Activated CD4-positive, alpha-beta T cell treated with anti-CD3 and anti-CD28 coated beads for 48 hours (primary cell): ENCODE results near the gene NOTCH1.
"Not testable (repeated sequence)": the region's sequence is repeated elsewhere in the genome, so short reads cannot be mapped to it uniquely, and the experiment has no call there.

Experiments used
- DNase-seq: peaks from one replicate; pipeline ENCODE4 v3.0.0-alpha.2; 2020

NOTCH1 gene

DNA sequence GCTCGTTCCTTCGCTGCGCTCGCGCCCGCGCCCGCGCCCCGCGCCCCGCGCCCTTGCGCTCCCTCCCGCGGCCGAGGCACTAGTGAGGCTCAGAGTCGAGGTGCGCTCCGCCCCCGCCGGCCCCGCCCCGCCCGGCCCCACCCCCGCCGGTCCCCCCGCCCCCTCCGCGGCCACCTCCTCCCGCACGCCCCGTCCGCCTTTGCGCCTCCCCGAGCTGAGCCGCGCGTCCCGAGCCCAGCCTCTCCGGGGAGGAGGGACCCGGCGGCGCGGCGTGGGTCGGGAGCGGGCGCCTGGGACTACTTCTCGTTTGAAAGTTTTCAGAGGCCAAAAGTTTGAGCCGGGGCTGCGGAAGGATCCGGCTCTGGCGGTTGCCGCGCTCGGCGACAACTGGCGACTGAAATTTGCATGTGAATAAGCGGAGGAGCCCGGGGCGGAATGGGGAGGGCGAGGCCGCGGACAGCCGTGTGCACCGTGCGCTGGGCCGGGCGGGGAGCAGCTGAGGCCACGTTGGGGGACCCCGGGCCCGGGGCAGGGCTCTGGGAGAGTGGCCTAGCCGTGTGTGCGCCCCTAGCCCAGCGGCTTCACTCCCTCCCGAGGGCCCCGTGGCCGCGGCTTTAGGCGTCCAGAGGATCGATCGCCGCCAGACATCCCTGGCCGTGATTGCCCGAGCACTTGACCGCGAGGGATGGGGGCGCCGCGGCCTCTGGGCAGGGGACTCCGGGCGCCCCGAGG, at the start of gene NOTCH1:
TSS of gene NOTCH1 (minus strand) at position 84 of the 732 bp plus-strand sequence. CDS start 262 bp downstream, outside the sequence.
- DNase-seq: peak; percentile 94

DNA sequence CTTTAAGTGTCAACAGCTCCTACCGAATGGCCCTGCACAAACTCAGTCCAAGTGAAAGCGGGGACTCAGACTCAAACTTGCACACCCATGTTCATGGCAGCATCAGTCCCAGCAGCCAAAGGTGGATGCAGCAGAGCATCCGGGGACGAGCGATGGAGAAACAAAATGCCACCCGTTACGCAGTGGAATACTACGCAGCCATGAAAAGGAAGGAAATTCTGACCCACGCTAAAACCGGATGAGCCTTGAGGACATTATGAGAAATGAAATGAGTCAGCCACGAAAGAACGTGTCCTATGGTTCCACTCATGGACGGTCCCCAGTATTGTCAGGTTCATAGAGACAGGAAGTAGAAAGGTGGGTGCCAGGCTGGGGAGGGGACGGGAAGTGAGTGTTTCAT, 48.6 kb upstream of the NOTCH1 start:
- DNase-seq: no peak

DNA sequence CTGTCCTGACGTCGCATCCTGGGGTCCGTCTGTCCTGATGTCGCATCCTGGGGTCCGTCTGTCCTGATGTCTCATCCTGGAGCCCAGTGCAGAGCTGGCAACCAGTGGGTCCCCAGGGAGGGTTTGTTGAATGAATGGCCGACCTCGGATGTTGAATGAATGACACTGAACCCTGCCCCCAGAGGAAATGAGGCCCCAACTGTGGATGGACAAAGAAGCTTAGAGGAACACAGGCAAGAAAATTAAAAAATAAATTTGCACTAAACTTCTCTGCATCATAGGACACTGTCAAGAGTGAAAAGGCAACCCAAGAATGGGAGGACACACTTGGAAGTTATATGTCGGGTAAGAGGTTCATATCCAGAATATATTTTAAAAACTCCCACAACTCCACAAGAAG, 47.7 kb upstream of the NOTCH1 start:
- no peak for DNase-seq

GRCh38 chr9:136592666-136593065, 46.8 kb upstream of the NOTCH1 start:
- no peak for DNase-seq

DNA sequence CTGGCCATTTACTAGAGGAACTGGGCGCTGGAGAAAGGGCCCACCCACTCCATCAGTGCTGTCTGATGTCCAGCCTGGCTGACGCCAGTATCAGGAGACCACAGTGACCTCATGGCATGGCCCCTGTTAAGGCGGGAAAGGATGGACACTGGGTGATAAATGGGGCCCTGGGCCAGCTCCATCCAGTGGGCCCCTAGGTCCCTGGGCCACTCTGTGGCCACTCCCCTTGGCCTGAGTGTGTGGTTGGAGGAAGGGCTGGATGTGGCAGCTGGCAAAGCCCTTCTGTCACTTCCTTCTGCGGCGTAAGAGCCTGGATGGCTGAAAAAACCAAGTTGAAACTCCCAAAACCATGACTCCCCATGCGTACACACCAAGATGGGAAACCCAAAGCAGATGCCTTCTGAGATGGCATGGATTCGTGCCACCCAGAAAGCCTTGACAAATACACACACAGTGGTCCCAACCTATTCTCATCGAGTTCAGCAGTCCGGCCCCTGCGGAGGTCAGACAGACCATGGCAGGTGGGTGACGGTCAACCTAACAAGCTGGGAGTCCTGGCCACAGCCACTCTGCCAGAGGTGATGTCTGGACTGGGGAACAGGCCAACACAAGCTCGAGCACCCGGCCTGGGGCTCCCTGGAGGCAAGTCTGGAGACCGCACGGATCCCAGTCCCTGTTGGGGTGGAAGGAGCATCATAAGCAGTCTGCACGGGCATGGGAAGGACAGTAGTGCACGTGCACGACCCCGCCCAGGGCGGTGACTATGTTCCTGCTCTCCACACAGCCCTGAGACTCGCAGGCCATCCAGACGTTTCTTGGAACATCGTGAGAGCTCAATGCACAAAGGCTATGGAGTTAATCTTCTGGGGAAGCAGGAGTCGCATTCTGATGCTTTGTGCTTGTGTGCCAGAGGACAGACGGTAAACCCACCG, 45.2 kb upstream of the NOTCH1 start:
- DNase-seq: no peak

- DNase-seq: no peak
Observed at GRCh38 chr9:136589766-136590763, 44.2 kb upstream of the NOTCH1 start.

DNA sequence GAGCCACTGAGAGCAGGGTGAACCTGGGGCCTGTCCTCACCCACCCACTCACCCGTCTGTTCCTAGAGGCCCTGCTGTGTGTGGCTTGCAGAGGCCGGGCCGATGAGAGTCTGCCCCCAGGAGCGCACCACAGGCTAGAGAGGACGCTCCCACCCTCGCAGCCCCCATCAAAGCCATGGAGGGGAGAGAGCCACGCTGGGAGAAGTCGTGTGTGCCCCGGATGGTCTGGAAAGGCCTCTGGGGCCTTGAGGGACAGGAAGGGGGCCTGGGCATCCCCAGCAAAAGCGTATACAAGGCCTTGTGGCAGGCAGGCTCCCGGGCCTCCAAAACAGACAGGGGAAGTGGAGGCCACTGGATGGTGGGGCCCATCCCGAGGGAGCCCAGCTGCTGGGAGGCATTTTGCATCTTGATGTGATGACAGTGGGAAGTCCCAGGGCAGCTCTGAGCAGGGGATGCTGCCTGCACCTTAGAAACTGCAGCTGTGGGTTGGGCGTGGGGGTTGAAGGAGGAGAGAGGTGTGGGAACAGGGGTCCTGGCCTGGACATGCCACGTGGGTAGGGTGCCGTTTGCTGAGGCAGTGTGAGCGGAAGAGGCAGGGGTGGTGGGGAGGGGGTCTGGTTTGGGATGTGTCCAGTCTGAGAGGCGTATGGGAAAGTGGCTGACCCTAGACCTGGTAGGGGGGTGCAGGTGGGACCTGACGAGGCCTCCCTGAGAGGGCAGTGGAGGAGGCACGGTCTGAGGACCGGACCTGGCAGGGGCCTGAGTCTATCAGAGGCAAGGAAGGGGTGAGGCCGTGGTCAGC, 43.0 kb upstream of the NOTCH1 start:
- peak; percentile 20 for DNase-seq

GRCh38 chr9:136587944-136588662, 42.3 kb upstream of the NOTCH1 start:
- peak; percentile 22 for DNase-seq

DNA sequence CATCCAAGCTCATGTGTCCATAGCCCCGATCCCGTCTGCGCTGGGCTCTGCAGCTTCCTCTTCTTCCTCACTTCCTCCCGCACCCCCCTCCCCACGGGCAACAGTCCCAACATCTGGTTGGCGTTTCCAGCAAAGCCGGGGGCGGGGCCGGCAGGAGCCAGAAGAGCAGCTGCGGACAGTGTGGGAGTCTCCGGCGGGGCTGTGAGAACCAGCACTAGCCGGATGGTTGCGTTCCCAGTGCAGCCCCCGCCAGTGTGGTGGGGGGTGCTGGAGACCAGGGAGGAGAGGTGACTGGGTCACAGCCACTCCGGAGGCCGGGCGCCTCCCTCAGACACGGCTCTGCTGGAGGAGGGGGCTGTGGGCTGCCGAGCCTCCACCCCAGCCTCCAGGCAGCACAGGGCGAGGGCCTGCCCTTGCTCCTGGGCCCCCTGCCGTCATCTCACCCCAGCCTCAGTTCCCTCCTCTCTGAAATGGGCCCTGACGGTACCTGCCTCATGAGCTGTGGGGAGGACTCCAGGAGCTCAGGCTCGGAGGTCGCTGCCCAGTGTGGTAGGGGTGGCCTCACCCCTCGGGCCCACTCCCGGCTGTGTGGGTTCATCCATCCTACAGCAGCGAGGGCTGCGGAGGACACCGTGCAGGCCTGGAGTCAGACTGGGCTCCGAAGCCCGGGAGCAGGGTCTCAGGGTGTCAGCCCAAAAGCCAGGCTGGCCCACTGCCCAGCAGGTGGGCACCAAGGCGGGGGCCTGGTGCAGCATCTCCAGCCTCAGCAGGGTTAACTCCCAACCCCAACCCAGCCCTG, 41.5 kb upstream of the NOTCH1 start:
- no peak for DNase-seq

DNA sequence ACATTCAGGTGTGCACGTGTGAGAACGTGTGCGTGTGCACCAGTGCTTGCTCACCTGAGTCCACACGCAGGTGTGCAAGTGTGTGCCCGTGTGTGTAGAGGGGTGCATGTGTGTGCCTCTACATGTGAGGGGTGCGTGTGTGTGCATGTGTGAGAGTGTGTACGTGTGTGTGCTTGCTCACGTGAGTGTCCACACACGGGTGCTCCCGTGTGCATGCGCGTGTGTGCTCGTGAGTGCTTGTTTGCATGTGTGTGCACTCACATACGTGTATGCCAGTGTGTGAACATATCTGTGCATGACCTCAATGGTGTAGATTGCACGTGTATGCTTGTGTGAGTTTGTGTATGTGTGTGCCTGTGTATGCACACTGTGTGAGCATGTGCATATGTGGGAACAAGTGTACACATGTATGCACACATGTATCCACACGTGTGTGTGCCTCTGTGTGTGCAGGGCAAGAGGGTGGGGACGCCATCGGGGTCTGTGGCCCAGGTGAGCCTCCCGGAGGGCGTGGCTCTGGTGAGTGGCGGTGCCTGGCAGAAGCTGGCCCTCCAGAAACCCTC, 40.6 kb upstream of the NOTCH1 start:
- DNase-seq: no peak

DNA sequence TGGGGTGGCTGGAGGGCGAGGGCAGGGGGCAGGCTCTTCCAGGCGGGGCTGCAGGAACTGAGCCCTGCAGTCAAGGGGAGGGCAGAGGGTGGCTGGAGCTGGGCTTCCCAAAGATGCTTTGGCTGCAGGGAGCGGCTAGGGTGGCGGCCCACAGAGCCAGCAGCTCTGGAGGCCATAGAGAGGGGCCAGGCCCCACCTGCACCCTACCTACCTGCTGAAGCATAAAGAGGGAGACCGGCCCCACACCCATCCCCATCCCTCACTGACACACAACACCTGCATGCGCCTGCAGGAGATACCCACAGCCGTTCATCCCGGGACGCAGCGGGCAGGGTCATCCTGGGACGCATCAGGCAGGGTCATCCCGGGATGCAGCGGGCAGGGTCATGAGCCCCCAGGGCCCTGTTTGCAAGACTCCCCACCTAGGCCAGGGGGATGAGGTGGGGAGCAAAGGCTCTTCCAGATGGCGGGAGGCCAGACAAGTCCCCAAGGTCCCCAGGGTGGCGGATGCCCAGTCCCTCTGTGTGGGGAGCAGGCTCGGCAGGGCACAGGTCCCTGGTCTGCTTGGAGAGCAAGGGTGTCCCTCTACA, 39.8 kb upstream of the NOTCH1 start:
- DNase-seq: no peak

DNA sequence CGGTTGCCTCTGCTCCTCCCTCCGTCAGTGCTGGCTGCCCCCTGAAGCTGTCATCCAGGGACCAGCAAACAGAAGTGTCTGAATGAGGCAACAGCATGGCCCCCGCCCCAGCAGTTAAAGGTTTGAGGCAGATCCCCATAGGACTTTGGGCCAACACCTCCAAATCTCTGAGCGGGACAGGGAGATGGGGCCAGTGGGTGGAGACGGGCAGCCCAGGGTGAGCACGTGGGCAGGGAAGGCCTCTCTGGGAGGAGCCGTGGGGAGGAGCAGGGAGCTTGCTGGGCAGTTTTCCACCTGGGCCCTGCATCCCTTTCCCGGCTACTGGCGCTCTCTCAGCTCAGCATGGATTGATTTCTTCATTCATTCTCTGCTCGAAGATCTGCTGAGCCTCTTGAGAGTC, 39.1 kb upstream of the NOTCH1 start:
- no peak for DNase-seq

DNA sequence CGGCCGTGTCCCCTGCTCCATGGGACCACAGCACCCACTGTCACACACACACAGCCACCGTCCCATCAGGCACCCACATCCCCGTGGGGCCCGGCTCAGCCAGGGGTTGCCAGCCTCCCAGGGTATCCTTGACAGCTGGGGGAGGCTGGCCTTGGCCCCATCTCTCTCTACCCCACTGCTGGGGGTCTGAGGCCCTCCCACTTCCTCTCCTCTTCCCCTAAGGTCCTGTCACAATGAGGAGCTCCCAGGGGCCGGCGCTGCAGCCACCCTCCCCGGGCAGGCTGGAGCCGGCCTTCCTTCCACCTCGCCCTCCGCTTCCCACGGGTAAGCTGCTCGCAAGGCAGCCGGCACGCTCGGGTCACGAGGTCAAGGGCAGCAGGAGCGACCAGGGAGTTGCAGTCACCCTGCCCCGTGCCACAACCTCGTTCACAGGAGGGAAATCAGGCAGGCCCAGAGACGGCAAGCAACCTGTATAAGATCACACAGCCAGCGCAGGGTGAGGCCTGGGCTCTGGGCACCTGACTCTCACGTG, 38.6 kb upstream of the NOTCH1 start:
- no peak for DNase-seq

DNA sequence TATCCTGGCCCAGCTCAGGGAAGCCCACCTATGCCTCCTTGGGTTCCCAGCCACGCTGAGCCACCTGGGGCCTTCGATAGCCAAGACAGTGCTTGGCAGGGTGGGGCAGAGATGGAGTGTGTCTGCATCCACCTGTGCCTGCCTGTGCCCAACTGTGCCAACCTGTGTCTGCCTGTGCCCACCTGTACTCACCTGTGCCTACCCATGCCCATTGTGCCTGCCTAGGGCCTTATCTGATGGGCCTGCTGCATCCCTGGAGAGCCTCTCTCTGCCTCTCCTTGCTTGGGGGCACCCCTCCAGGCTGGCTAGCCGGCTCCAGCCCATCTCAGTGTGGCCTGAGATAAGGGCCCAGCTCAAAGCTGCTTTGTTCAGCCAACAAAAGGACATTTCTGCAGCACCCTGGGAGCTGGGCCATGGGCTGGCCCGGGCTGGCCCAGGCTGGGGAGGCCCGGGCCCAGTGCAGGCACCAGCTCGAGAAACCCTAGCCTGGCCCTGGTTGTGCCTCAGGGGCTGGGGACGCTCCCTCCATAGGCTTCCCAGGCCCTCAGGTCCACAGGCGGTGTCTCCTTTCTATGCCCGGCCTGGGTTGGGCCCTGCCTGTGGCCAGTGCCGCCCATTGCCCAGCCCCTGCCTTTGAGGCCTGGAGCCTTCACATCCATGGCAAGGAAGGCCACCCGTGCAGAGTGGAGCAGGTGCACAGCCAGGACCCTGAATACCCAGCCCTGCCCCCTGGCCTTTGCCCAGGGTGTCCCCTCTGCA, 37.3 kb upstream of the NOTCH1 start:
- DNase-seq: no peak

- DNase-seq: no peak
Observed at GRCh38 chr9:136581614-136582447, 36.0 kb upstream of the NOTCH1 start.

GRCh38 chr9:136579650-136580219, 33.9 kb upstream of the NOTCH1 start:
- not testable (repeated sequence) for DNase-seq
